Endothelial cell of umbilical vein (primary cell): ENCODE results near the gene CDK10. TPM values are rescaled to one million over a fixed set of nuclear protein-coding genes. Genes with fewer than 3 reads are reported as not detected.

Experiments used
- BruUV-seq: library from RNA; stranded (reverse); fragments of 400-500 nt; replicated peaks from 2 replicates; lab custom pipeline; 2021; lab: Mats Ljungman, UMichigan
- CTCF ChIA-PET: fragments of 300-600, 350-600 bp; sonication (Branson Sonifier 250); formaldehyde crosslinking; loops from one replicate; lab custom pipeline; 2021; ENCODE audit warnings: antibody characterized with exemption, inconsistent platforms; lab: Charles Lee
- POLR2A ChIA-PET: fragments of 300-600, 350-600 bp; sonication (Branson Sonifier 250); formaldehyde crosslinking; loops from one replicate; lab custom pipeline; 2021; ENCODE audit warnings: antibody characterized with exemption, inconsistent platforms; lab: Charles Lee
- DNase-seq: peaks from one replicate; pipeline ENCODE4 v3.0.0-alpha.2; 2011; ENCODE audit warnings: low read depth, low spot score
- FAIRE-seq: peaks from 2 replicates; lab custom pipeline; 2011; peaks lifted over from hg19 to GRCh38; lab: Jason Lieb, UNC
- H2AFZ ChIP-seq: 2 replicates; pipeline ENCODE4 v1.6.0; 2012; ENCODE audit warnings: low read depth, low read length, control low read depth, inconsistent platforms
- H3K27ac ChIP-seq: 2 replicates; pipeline ENCODE4 v1.5.1; 2011; ENCODE audit warnings: low read depth, mild to moderate bottlenecking, control low read depth, low read length, moderate library complexity; ENCODE audit not compliant: insufficient read depth
- H3K27me3 ChIP-seq, 2 experiments: 2 replicates each; pipeline versions ENCODE4 v1.6.0 to v1.6.1; 2011; ENCODE audit warnings: low read length in 2 of 2, mixed read lengths in 1 of 2; ENCODE audit not compliant: control insufficient read depth in 2 of 2, insufficient read depth in 2 of 2
- H3K36me3 ChIP-seq, 2 experiments: 2 replicates in 1 of 2; 3 replicates in 1 of 2; pipeline ENCODE4 v1.5.1; 2011; ENCODE audit warnings: low read length in 2 of 2, mild to moderate bottlenecking in 1 of 2, moderate library complexity in 1 of 2; ENCODE audit not compliant: control insufficient read depth in 2 of 2, insufficient read depth in 2 of 2; ENCODE audit errors: extremely low read depth in 1 of 2
- H3K4me1 ChIP-seq: 3 replicates; pipeline ENCODE4 v1.5.1; 2011; ENCODE audit warnings: mild to moderate bottlenecking, low read length; ENCODE audit not compliant: control insufficient read depth, insufficient read depth; ENCODE audit errors: extremely low read depth
- H3K4me2 ChIP-seq: 2 replicates; pipeline ENCODE4 v1.6.1; 2011; ENCODE audit warnings: low read length, control low read depth, mixed read lengths; ENCODE audit not compliant: insufficient read depth
- H3K4me3 ChIP-seq, 3 experiments: fragments of 200-600 bp in 1 of 3; sonication (generic), shearing (Covaris generic) in 1 of 3; replicated peaks in 1 of 3; 2 replicates each; pipeline ENCODE4 v1.5.1; 2011 to 2016; ENCODE audit warnings: control low read depth in 3 of 3, low read length in 3 of 3, mild to moderate bottlenecking in 2 of 3, inconsistent platforms in 1 of 3, low read depth in 1 of 3, moderate library complexity in 1 of 3; ENCODE audit not compliant: insufficient read depth in 1 of 3
- H3K79me2 ChIP-seq: 2 replicates; pipeline ENCODE4 v1.6.0; 2012; ENCODE audit warnings: low read length, inconsistent platforms; ENCODE audit not compliant: control insufficient read depth, insufficient read depth
- H3K9ac ChIP-seq: replicated peaks from 2 replicates; pipeline ENCODE3; 2011; ENCODE audit warnings: low read length, control low read depth; ENCODE audit not compliant: insufficient read depth; ENCODE audit errors: extremely low read depth
- H3K9me1 ChIP-seq: replicated peaks from 3 replicates; pipeline ENCODE4 v1.6.0; 2011; ENCODE audit warnings: mild to moderate bottlenecking, low read length; ENCODE audit not compliant: control insufficient read depth, insufficient read depth; ENCODE audit errors: extremely low read depth
- H3K9me3 ChIP-seq: replicated peaks from 2 replicates; pipeline ENCODE4 v1.5.1; 2012; ENCODE audit warnings: low read length, inconsistent platforms; ENCODE audit not compliant: control insufficient read depth, insufficient read depth
- H4K20me1 ChIP-seq: replicated peaks from 2 replicates; pipeline ENCODE3; 2011; ENCODE audit warnings: mild to moderate bottlenecking, low read length; ENCODE audit not compliant: control insufficient read depth, insufficient read depth; ENCODE audit errors: extremely low read depth
- EZH2 ChIP-seq: IDR thresholded peaks from 2 replicates; pipeline ENCODE4 v1.6.1; 2012; ENCODE audit warnings: borderline replicate concordance, low read depth, mild to moderate bottlenecking, moderate library complexity, low read length, inconsistent platforms; ENCODE audit not compliant: severe bottlenecking
- FOS ChIP-seq: IDR thresholded peaks from 2 replicates; pipeline ENCODE4 v1.6.1; 2011; ENCODE audit warnings: mild to moderate bottlenecking, low read length, moderate library complexity, borderline replicate concordance; ENCODE audit not compliant: insufficient read depth
- GATA2 ChIP-seq: IDR thresholded peaks from 2 replicates; pipeline ENCODE4 v1.7.0; 2011; ENCODE audit warnings: low read depth, mild to moderate bottlenecking, moderate library complexity, mixed read lengths, low read length; ENCODE audit not compliant: insufficient read length, insufficient read depth
- JUN ChIP-seq: IDR thresholded peaks from 2 replicates; pipeline ENCODE4 v1.6.1; 2011; ENCODE audit warnings: borderline replicate concordance, low read depth; ENCODE audit not compliant: insufficient read length, insufficient read depth
- MAX ChIP-seq: IDR thresholded peaks from 2 replicates; pipeline ENCODE4 v1.6.1; 2011; ENCODE audit not compliant: insufficient read depth, insufficient read length
- MYC ChIP-seq: IDR thresholded peaks from one replicate; pipeline ENCODE4 v1.6.1; 2011; ENCODE audit warnings: mild to moderate bottlenecking, low read depth, low read length
- POLR2A ChIP-seq: IDR thresholded peaks from 2 replicates; pipeline ENCODE4 v1.6.1; 2012; ENCODE audit warnings: low read depth, mild to moderate bottlenecking, control low read depth, low read length
- POLR2AphosphoS5 ChIP-seq: IDR thresholded peaks from 2 replicates; pipeline ENCODE4 v1.6.1; 2012; ENCODE audit warnings: low read depth, mild to moderate bottlenecking, control low read depth, low read length, moderate library complexity; ENCODE audit not compliant: insufficient read depth
- dilution Hi-C: fragments of 300-500 bp; cut with MboI; formaldehyde crosslinking; loops from one replicate; pipeline ENCODE4 v1.15.0; 2019; ENCODE audit warnings: low sequenced_read_pairs; ENCODE audit not compliant: extremely low pct_ligation_motif_present
- intact Hi-C: fragments of 100-400 bp; cut with micrococcal nuclease; formaldehyde crosslinking; loops from one replicate; pipeline ENCODE4 v1.10.0; 2022
- polyA plus RNA-seq, 4 experiments: library from polyadenylated mRNA; depleted of rRNA in 3 of 4; stranded (reverse) in 3 of 4; unstranded in 1 of 4; fragments of >200 nt; gene quantifications; 2 replicates each; pipeline versions ENCODE4 v1.2.1 to v1.2.3, GENCODE V29; 2011 to 2012; ENCODE audit warnings: missing spikeins in 1 of 4
- total RNA-seq: library from RNA; stranded (reverse); gene quantifications from 2 replicates; pipeline ENCODE4 v1.2.3, GENCODE V29; 2021
- TF ChIP-seq, protein P1 (sequence below), 2 donors: IDR thresholded peaks; 1 replicate in 1 of 2; 2 replicates in 1 of 2; pipeline ENCODE4 v1.5.1; 2011; ENCODE audit warnings: low read length in 2 of 2, mild to moderate bottlenecking in 2 of 2, moderate library complexity in 2 of 2, control low read depth in 1 of 2, inconsistent platforms in 1 of 2, low read depth in 1 of 2; ENCODE audit not compliant: insufficient read depth in 1 of 2; ENCODE audit errors: extremely low read depth in 1 of 2

The CDK10 gene
- total and polyA plus RNA-seq, 2 donors (not counting 3 experiments of a cell fraction or from before 2014, with no cell fraction given) = 74.5 to 99.9 TPM

GRCh38 chr16:89656435-89657121, 29.9 kb upstream of the CDK10 start:
- Histone ChIP-seq H3K27ac (no peak overlapping the region), H3K9ac (peak overlapping the region; percentile 89), H3K4me2 (peak overlapping the region; percentile 43), H3K4me1 (peaks cover 13% of the 10 kb centered on the region), H3K79me2 (peaks cover 39% of the 10 kb centered on the region), H3K36me3 (peaks cover 0 to 6% of the 10 kb centered on the region in 2 experiments), H3K9me1 (no peaks in the 10 kb centered on the region), H4K20me1 (no peaks in the 10 kb centered on the region), H3K9me3 (no peaks in the 10 kb centered on the region), H3K4me3 (peak overlapping the region; percentile 68 to 98 (median 74)), H3K27me3 (no peaks in the 10 kb centered on the region), H2AFZ (no peak overlapping the region)
- POLR2A ChIA-PET = no interaction called here
- CTCF ChIA-PET = interaction anchor here (1.8 kb wide), 1 partner anchor 41 kb away, joined by 8 read pairs; no protein-coding TSS in a partner anchor
- no peak for TF ChIP-seq POLR2A
- TF ChIP-seq, protein P1, sequence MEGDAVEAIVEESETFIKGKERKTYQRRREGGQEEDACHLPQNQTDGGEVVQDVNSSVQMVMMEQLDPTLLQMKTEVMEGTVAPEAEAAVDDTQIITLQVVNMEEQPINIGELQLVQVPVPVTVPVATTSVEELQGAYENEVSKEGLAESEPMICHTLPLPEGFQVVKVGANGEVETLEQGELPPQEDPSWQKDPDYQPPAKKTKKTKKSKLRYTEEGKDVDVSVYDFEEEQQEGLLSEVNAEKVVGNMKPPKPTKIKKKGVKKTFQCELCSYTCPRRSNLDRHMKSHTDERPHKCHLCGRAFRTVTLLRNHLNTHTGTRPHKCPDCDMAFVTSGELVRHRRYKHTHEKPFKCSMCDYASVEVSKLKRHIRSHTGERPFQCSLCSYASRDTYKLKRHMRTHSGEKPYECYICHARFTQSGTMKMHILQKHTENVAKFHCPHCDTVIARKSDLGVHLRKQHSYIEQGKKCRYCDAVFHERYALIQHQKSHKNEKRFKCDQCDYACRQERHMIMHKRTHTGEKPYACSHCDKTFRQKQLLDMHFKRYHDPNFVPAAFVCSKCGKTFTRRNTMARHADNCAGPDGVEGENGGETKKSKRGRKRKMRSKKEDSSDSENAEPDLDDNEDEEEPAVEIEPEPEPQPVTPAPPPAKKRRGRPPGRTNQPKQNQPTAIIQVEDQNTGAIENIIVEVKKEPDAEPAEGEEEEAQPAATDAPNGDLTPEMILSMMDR (IDR thresholded peaks at IDR 0.05; ENCODE audit: extremely low read depth in 1 of 2, insufficient read depth in 1 of 2, low read depth in 1 of 2, low read length in 2 of 2) = no peak
- no peak for TF ChIP-seq MYC
- TF ChIP-seq FOS = no peak
- TF ChIP-seq EZH2 = no peak
- no peak for TF ChIP-seq MAX
- TF ChIP-seq POLR2AphosphoS5 = no peak
- no peak for TF ChIP-seq GATA2
- TF ChIP-seq JUN = no peak
- dilution Hi-C loops (no loop called here), intact Hi-C loops (no loop called here)
- FAIRE-seq = no peak
- DNase-seq = no peak
- no TSS peak for BruUV-seq
